HepG2 (cell line): ENCODE data around the gene PTPA. TPM values are rescaled to one million over a fixed set of nuclear protein-coding genes. Genes with fewer than 3 reads are reported as not detected.

Experiments used
- ATF1 ChIP-seq: IDR thresholded peaks from 2 replicates; pipeline ENCODE4 v1.6.1; 2016; ENCODE audit warnings: mild to moderate bottlenecking, control low read depth
- ATF2 ChIP-seq: sonication (generic); formaldehyde crosslinking; IDR thresholded peaks from 2 replicates; pipeline ENCODE4 v1.4.0; 2020; ENCODE audit warnings: missing genetic modification reagents
- CBFB ChIP-seq: sonication (generic); formaldehyde crosslinking; IDR thresholded peaks from 2 replicates; pipeline ENCODE4 v1.4.0; 2020; ENCODE audit warnings: missing genetic modification reagents
- DDIT3 ChIP-seq: sonication (generic); formaldehyde crosslinking; IDR thresholded peaks from 2 replicates; pipeline ENCODE4 v1.4.0; 2020; ENCODE audit warnings: mild to moderate bottlenecking, missing genetic modification reagents
- HNRNPK ChIP-seq: fragments of 200-400 bp; formaldehyde crosslinking; IDR thresholded peaks from 2 replicates; pipeline ENCODE4 v1.6.1; 2018; ENCODE audit warnings: low read length, low read depth, moderate library complexity, mild to moderate bottlenecking; ENCODE audit not compliant: poor library complexity, severe bottlenecking
- ISX ChIP-seq: sonication (generic); formaldehyde crosslinking; conservative IDR thresholded peaks from 2 replicates; pipeline ENCODE4 v1.5.0; 2020; ENCODE audit warnings: missing genetic modification reagents
- MTA1 ChIP-seq: sonication (generic); formaldehyde crosslinking; IDR thresholded peaks from 2 replicates; pipeline ENCODE4 v1.4.0; 2020; ENCODE audit warnings: missing genetic modification reagents, mild to moderate bottlenecking, borderline replicate concordance
- NFE2L1 ChIP-seq: sonication (generic); formaldehyde crosslinking; IDR thresholded peaks from 2 replicates; pipeline ENCODE4 v1.4.0; 2020; ENCODE audit warnings: missing genetic modification reagents, mild to moderate bottlenecking, borderline replicate concordance
- PHF20 ChIP-seq: sonication (generic); formaldehyde crosslinking; IDR thresholded peaks from 2 replicates; pipeline ENCODE4 v1.5.0; 2020; ENCODE audit warnings: mild to moderate bottlenecking, missing genetic modification reagents
- PITX1 ChIP-seq: sonication (generic); formaldehyde crosslinking; IDR thresholded peaks from 2 replicates; pipeline ENCODE4 v1.5.1; 2020; ENCODE audit warnings: mild to moderate bottlenecking, missing genetic modification reagents
- SAFB2 ChIP-seq: sonication (generic); formaldehyde crosslinking; IDR thresholded peaks from 2 replicates; pipeline ENCODE4 v1.5.1; 2020; ENCODE audit warnings: missing genetic modification reagents, low read depth, mild to moderate bottlenecking, borderline replicate concordance
- TMF1 ChIP-seq: sonication (generic); formaldehyde crosslinking; IDR thresholded peaks from 2 replicates; pipeline ENCODE4 v1.8.1; 2022; ENCODE audit warnings: low read depth, missing genetic modification reagents
- ZFYVE20 ChIP-seq: sonication (generic); formaldehyde crosslinking; IDR thresholded peaks from 2 replicates; pipeline ENCODE4 v1.8.0; 2023; ENCODE audit warnings: low read depth, mild to moderate bottlenecking, moderate library complexity, missing genetic modification reagents, borderline replicate concordance
- ZMYM3 ChIP-seq: sonication (generic); formaldehyde crosslinking; IDR thresholded peaks from 2 replicates; pipeline ENCODE4 v1.5.1; 2020; ENCODE audit warnings: mild to moderate bottlenecking, missing genetic modification reagents
- ZNF143 ChIP-seq: sonication (generic); formaldehyde crosslinking; IDR thresholded peaks from 2 replicates; pipeline ENCODE4 v1.4.0; 2020; ENCODE audit warnings: missing genetic modification reagents
- ZNF446 ChIP-seq: sonication (generic); formaldehyde crosslinking; IDR thresholded peaks from 2 replicates; pipeline ENCODE4 v1.5.0; 2020; ENCODE audit warnings: mild to moderate bottlenecking, missing genetic modification reagents
- ZNF510 ChIP-seq: sonication (generic); formaldehyde crosslinking; IDR thresholded peaks from 2 replicates; pipeline ENCODE4 v1.4.0; 2020; ENCODE audit warnings: low read depth, mild to moderate bottlenecking, missing genetic modification reagents
- ZNF543 ChIP-seq: sonication (generic); formaldehyde crosslinking; IDR thresholded peaks from 2 replicates; pipeline ENCODE4 v1.4.0; 2020; ENCODE audit warnings: mild to moderate bottlenecking, missing genetic modification reagents
- ZNF597 ChIP-seq: sonication (generic); formaldehyde crosslinking; IDR thresholded peaks from 2 replicates; pipeline ENCODE4 v1.5.0; 2020; ENCODE audit warnings: missing genetic modification reagents
- ZNF713 ChIP-seq: sonication (generic); formaldehyde crosslinking; IDR thresholded peaks from 2 replicates; pipeline ENCODE4 v1.4.0; 2020; ENCODE audit warnings: mild to moderate bottlenecking, missing genetic modification reagents
- ZNF777 ChIP-seq: sonication (generic); formaldehyde crosslinking; IDR thresholded peaks from 2 replicates; pipeline ENCODE4 v1.4.0; 2020; ENCODE audit warnings: missing genetic modification reagents
- polyA plus RNA-seq, 8 experiments: library from polyadenylated mRNA; depleted of rRNA in 3 of 8; stranded (reverse) in 7 of 8; unstranded in 1 of 8; fragments of >200 nt; fragmentation: Illumina TruSeq in 4 of 8; extraction: Trizol in 4 of 8; gene quantifications; 2 replicates each; pipeline versions ENCODE4 v1.2.1 to v1.2.3, GENCODE V29; 2011 to 2016; ENCODE audit warnings: low read depth in 4 of 8, missing spikeins in 1 of 8, mixed read lengths in 1 of 8; ENCODE audit not compliant: insufficient read depth in 1 of 8
- total RNA-seq, 5 experiments: library from RNA; depleted of rRNA; stranded (reverse); fragments of >200 nt; fragmentation: Illumina TruSeq; extraction: Trizol; gene quantifications; 2 replicates each; pipeline ENCODE4 v1.2.3, GENCODE V29; 2016; ENCODE audit warnings: low read depth in 1 of 5
- TF ChIP-seq, protein P1 (sequence below): sonication (generic); formaldehyde crosslinking; IDR thresholded peaks from 2 replicates; pipeline ENCODE4 v1.5.1; 2020; ENCODE audit warnings: mild to moderate bottlenecking, missing genetic modification reagents
- TF ChIP-seq, protein P2 (sequence below): IDR thresholded peaks from 2 replicates; pipeline ENCODE4 v1.6.1; 2016; ENCODE audit warnings: missing compliant biosample characterization, missing genetic modification reagents, borderline replicate concordance

The PTPA gene
- total and polyA plus RNA-seq, 2 of the 13 experiments (the other 11 are each of a cell fraction or from before 2014, with no cell fraction given): 79.3 to 105 TPM

DNA sequence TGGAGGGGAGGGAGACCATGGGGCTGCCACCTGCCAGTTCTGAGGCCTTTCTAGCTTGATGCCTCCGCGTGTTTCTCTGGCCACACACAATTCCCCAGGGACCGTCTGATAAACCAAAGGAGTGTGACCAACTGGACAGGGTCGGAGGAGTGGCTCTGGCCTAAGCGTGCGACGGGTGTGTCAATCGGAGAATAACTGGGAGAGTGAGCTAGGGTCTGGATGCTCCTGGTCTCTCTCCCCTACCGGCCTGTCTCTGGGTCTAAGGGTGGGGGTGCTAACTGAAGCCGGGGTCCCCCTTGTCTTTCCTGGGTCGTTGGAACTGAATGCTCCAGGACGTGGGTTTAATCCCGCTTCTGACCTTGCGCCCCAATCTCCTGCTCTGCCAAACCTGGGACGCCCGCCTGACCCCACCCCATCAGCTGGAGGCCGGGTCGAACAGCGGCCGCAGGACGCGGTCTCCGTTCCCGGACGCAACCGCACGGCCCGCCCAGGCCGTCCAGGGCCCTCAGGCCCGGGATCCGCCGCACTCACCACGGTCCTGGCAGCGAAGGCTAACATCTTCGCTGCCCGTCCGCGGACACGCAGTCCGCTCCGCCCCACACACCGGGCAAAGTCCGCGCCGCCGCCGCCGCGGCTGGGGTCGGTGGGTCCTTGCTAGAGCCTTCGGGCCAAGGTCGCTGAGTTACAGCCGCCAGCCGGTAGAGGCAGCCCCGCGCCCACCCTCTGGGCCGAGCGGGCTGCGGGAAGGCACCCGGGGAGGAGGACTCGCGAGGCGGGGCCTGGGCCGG lies 1.1 kb upstream of the PTPA start (continued):
- TF ChIP-seq, protein P1, sequence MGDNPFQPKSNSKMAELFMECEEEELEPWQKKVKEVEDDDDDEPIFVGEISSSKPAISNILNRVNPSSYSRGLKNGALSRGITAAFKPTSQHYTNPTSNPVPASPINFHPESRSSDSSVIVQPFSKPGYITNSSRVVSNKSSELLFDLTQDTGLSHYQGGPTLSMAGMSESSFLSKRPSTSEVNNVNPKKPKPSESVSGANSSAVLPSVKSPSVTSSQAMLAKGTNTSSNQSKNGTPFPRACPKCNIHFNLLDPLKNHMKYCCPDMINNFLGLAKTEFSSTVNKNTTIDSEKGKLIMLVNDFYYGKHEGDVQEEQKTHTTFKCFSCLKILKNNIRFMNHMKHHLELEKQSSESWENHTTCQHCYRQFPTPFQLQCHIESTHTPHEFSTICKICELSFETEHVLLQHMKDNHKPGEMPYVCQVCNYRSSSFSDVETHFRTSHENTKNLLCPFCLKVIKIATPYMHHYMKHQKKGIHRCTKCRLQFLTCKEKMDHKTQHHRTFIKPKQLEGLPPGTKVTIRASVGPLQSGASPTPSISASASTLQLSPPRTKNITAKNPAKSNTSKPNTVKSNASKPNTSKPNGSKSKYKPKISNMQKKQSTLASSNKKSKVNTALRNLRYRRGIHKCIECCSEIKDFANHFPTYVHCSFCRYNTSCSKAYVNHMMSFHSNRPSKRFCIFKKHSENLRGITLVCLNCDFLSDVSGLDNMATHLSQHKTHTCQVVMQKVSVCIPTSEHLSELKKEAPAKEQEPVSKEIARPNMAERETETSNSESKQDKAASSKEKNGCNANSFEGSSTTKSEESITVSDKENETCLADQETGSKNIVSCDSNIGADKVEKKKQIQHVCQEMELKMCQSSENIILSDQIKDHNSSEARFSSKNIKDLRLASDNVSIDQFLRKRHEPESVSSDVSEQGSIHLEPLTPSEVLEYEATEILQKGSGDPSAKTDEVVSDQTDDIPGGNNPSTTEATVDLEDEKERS (CRISPR knock-in tag): no peak; the same call in 1 of the 2 replicates
- TF ChIP-seq ZNF143 (0 out of 2 replicates have a peak, but pooled peaks have one; percentile 13), NFE2L1 (no peak), MTA1 (CRISPR knock-in tag) (peak; percentile 78; the same call in 1 of the 2 replicates), ZNF543 (CRISPR knock-in tag) (no peak; the same call in 1 of the 2 replicates), ATF2 (no peak; the same call in 1 of the 2 replicates), ZMYM3 (no peak), ATF1 (CRISPR knock-in tag) (no peak), ZNF713 (no peak), ZNF777 (peak; percentile 88), ZFYVE20 (CRISPR knock-in tag) (0 out of 2 replicates have a peak, but pooled peaks have one; percentile 44), ZNF510 (no peak), HNRNPK (no peak), PHF20 (CRISPR knock-in tag) (no peak), TMF1 (CRISPR knock-in tag) (no peak), ZNF446 (CRISPR knock-in tag) (no peak), DDIT3 (no peak), ZNF597 (no peak), CBFB (peak; percentile 48; the same call in 1 of the 2 replicates), PITX1 (CRISPR knock-in tag) (peak; percentile 21; the same call in 1 of the 2 replicates), ISX (CRISPR knock-in tag) (peak; percentile 44; the same call in 1 of the 2 replicates), SAFB2 (no peak)
- TF ChIP-seq, protein P2, sequence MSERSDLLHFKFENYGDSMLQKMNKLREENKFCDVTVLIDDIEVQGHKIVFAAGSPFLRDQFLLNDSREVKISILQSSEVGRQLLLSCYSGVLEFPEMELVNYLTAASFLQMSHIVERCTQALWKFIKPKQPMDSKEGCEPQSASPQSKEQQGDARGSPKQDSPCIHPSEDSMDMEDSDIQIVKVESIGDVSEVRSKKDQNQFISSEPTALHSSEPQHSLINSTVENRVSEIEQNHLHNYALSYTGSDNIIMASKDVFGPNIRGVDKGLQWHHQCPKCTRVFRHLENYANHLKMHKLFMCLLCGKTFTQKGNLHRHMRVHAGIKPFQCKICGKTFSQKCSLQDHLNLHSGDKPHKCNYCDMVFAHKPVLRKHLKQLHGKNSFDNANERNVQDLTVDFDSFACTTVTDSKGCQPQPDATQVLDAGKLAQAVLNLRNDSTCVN: no peak
